Forelimb muscle (tissue), 1 donor: ENCODE data around the gene IFNW1. TPM values are rescaled to one million over a fixed set of nuclear protein-coding genes. Genes with fewer than 3 reads are reported as not detected.

Source experiments
- DNase-seq: peaks from one replicate; pipeline ENCODE4 v3.0.0-alpha.2; 2013; ENCODE audit warnings: low read depth
- polyA plus RNA-seq: library from polyadenylated mRNA; unstranded; fragments of 120-200 nt; gene quantifications from one replicate; pipeline ENCODE4 v1.2.1, GENCODE V29; 2013; ENCODE audit not compliant: insufficient read length

Gene IFNW1
- polyA plus RNA-seq, 1 donor: not detected

GRCh38 chr9:21110708-21111576 is 30.7 kb downstream of the IFNW1 start:
- DNase-seq: peak; percentile 67

- DNase-seq: no peak
Measured at GRCh38 chr9:21104787-21105186, 36.8 kb downstream of the IFNW1 start.

- no peak for DNase-seq
Measured at GRCh38 chr9:21102305-21102704, 39.3 kb downstream of the IFNW1 start.

- no peak for DNase-seq
Measured at GRCh38 chr9:21097817-21098216, 43.8 kb downstream of the IFNW1 start.

- no peak for DNase-seq
Measured at GRCh38 chr9:21096901-21097255, 44.8 kb downstream of the IFNW1 start.

GRCh38 chr9:21096172-21096900 is 45.3 kb downstream of the IFNW1 start:
- no peak for DNase-seq

- DNase-seq: no peak
Measured at GRCh38 chr9:21095561-21095960, 46.1 kb downstream of the IFNW1 start.

Other genes with a start within 250 kb of the IFNW1 start
- 1.5 TPM for gene HACD4, start 110.2 kb downstream of the IFNW1 start, polyA plus RNA-seq
- not detected for gene IFNB1, start 63.9 kb downstream of the IFNW1 start, polyA plus RNA-seq
- not detected for gene IFNA21, start 24.8 kb upstream of the IFNW1 start, polyA plus RNA-seq
- gene IFNA4, start 45.8 kb upstream of the IFNW1 start, polyA plus RNA-seq: not detected
- gene IFNA7, start 60.4 kb upstream of the IFNW1 start, polyA plus RNA-seq: not detected
- not detected for gene IFNA10, start 65.3 kb upstream of the IFNW1 start, polyA plus RNA-seq
- not detected for gene IFNA16, start 75.5 kb upstream of the IFNW1 start, polyA plus RNA-seq
- gene IFNA17, start 86.4 kb upstream of the IFNW1 start, polyA plus RNA-seq: not detected
- not detected for gene IFNA14, start 98.2 kb upstream of the IFNW1 start, polyA plus RNA-seq
- not detected for gene IFNA5, start 163.5 kb upstream of the IFNW1 start, polyA plus RNA-seq
- 19.5 TPM for gene KLHL9, start 193.6 kb upstream of the IFNW1 start, polyA plus RNA-seq
- gene IFNA6, start 209.1 kb upstream of the IFNW1 start, polyA plus RNA-seq: not detected
- not detected for gene IFNA13, start 226.2 kb upstream of the IFNW1 start, polyA plus RNA-seq
- not detected for gene IFNA2, start 243.6 kb upstream of the IFNW1 start, polyA plus RNA-seq